Activated T-cell treated with anti-CD3 and anti-CD28 coated beads for 24 hours (primary cell): ENCODE data around the gene IL21R.

Source experiments
- DNase-seq: peaks from one replicate; pipeline ENCODE4 v3.0.0-alpha.2; 2020; ENCODE audit warnings: low read depth

IL21R gene

GRCh38 chr16:27489421-27489820 lies 87.4 kb downstream of the IL21R start:
- no peak for DNase-seq

- no peak for DNase-seq
These were observed 87.9 kb downstream of the IL21R start for GRCh38 chr16:27489906-27490305.

- DNase-seq = no peak
These were observed 90.1 kb downstream of the IL21R start for GRCh38 chr16:27491894-27492587.

- no peak for DNase-seq
These were observed 90.6 kb downstream of the IL21R start for GRCh38 chr16:27492588-27492979.

GRCh38 chr16:27495191-27495590 lies 93.2 kb downstream of the IL21R start:
- DNase-seq = no peak

- DNase-seq = no peak
These were observed 96.3 kb downstream of the IL21R start for GRCh38 chr16:27498031-27498825.

GRCh38 chr16:27498916-27499658 lies 97.1 kb downstream of the IL21R start:
- no peak for DNase-seq

- no peak for DNase-seq
These were observed 97.7 kb downstream of the IL21R start for GRCh38 chr16:27499659-27500055.

GRCh38 chr16:27500801-27501200 lies 98.8 kb downstream of the IL21R start:
- no peak for DNase-seq
